Adrenal gland (tissue), 5 donors: ENCODE measurements around the gene FCSK.

Experiments used
- CTCF ChIP-seq, 6 experiments: fragments of 450-650 bp in 4 of 6; fragments of 200-600 bp in 2 of 6; sonication (generic) in 1 of 6; IDR thresholded peaks; 1 replicate in 5 of 6; 2 replicates in 1 of 6; pipeline versions ENCODE4 v1.5.1 to v1.8.0; 2016 to 2021; ENCODE audit warnings: antibody characterized with exemption in 6 of 6, mild to moderate bottlenecking in 2 of 6, moderate library complexity in 1 of 6
- POLR2A ChIP-seq, 2 donors: fragments of 450-650 bp; IDR thresholded peaks; one replicate each; pipeline ENCODE4 v1.6.1; 2017; ENCODE audit warnings: antibody characterized with exemption in 2 of 2, mild to moderate bottlenecking in 2 of 2, moderate library complexity in 1 of 2
- donor health status: DM: no; HTN: no; CAD: no.

DNA sequence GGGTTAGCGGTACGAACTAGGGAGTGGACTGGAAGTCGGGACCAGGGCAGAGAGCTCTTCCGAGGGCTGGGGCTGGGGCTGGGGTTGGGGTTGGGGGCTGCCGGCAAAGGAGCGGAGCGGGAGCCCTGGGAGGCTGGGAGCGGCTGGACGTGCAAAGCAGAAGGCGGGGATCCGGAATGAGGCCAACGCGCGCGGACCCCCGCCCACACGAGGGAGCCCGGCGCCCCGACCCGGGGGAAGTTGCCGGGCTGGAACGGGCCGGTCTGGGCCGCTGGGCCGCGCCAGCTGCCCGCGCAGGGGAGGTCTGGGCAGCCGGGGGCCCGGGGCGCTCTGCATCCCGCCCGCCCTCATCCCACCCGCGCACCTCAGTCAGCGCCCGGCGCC is 15.8 kb upstream of the FCSK start:
- TF ChIP-seq CTCF (IDR thresholded peaks at IDR 0.05) (no peak), POLR2A (IDR thresholded peaks at IDR 0.05) (no peak)
